HUES64 (cell line): ENCODE data around the gene EFHC1.
"Not testable (repeated sequence)": the region's sequence is repeated elsewhere in the genome, so short reads cannot be mapped to it uniquely, and the experiment has no call there.

Experiments used
- H3K27ac ChIP-seq: 2 replicates; pipeline ENCODE4 v1.7.0; 2013; ENCODE audit warnings: low read depth, low read length, inconsistent platforms
- H3K27me3 ChIP-seq: 2 replicates; pipeline ENCODE4 v1.6.1; 2013; ENCODE audit warnings: mild to moderate bottlenecking, low read length; ENCODE audit not compliant: insufficient read depth
- H3K36me3 ChIP-seq: 2 replicates; pipeline ENCODE4 v1.6.1; 2013; ENCODE audit warnings: mild to moderate bottlenecking, low read length; ENCODE audit not compliant: insufficient read depth
- H3K4me1 ChIP-seq: 2 replicates; pipeline ENCODE4 v1.6.1; 2013; ENCODE audit warnings: mild to moderate bottlenecking, low read length, moderate library complexity; ENCODE audit not compliant: insufficient read depth
- H3K4me3 ChIP-seq: 2 replicates; pipeline ENCODE4 v1.5.1; 2013; ENCODE audit warnings: mild to moderate bottlenecking, low read length, moderate library complexity
- H3K9ac ChIP-seq: 2 replicates; pipeline ENCODE4 v1.6.1; 2013; ENCODE audit warnings: mild to moderate bottlenecking, low read depth, low read length
- H3K9me3 ChIP-seq: 2 replicates; pipeline ENCODE4 v1.6.1; 2013; ENCODE audit warnings: low read depth, low read length; ENCODE audit not compliant: insufficient read depth
- WGBS: fragments of 150-250, 120-280 bp; methylation state at CpG from one replicate; pipeline ENCODE4 v1.1.7; 2013; ENCODE audit warnings: missing lambda C conversion rate; 5-methylcytosine and 5-hydroxymethylcytosine counted together

EFHC1 gene

DNA sequence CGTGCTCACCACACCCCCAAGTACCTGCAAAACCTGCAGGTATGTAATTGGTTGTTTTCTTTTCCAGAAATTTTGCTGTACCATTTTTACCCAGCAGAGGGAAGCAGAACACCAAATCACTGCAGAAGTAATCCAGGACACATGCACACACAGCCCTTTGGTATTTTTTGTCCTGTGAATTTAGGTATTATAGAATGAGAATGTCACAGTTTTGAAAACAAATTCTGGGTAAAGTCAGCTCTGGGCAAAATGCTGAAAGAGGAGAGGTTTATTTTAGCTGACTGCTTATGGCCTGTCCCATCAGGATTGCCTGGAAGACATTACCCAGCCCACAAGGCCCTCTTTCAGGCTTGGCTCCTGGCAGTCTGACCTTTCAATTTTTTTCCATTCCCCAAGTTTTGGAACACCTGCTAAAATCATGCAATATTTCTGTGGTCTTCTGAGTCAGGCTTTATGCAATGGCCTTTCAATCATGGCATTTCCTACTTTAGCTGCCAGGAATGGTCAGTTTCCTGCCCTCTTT lies 3.5 kb upstream of the EFHC1 start:
- no peaks in the 10 kb centered on the region for H3K27me3 ChIP-seq
- no peak overlapping the region for H3K4me3 ChIP-seq
- H3K9ac ChIP-seq, result no peak overlapping the region
- no peaks in the 10 kb centered on the region for H3K36me3 ChIP-seq
- WGBS, result no CpG with 5 or more reads among the region's 1 CpG
- no peaks in the 10 kb centered on the region for H3K9me3 ChIP-seq
- H3K27ac ChIP-seq, result no peak overlapping the region
- H3K4me1 ChIP-seq, result peaks cover 6% of the 10 kb centered on the region; the same call in 1 of the 2 replicates

DNA sequence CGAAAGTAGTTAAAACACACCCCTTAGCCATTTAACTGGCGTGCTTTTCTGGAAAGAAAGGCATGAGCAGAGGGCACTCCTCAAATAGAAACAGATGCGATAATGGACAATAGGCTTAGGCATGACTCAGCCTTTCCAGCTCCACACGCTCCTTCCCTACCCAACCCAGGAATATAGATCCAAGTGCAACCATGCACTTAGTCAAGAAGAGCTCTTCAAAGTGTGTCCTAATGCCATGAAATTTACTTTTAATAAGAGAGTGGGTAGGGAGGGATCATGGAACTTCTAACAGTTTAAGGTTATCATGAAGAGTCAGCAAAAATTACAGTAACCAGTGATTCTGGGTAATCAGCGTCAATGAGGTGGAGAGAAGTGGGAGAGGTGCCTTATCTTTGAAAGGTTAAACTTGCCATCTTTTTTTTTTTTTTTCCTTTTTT lies 2.4 kb upstream of the EFHC1 start:
- H3K36me3 ChIP-seq, result no peaks in the 10 kb centered on the region
- no peak overlapping the region for H3K4me3 ChIP-seq
- no peak overlapping the region for H3K27ac ChIP-seq
- 86% methylated on average over 5 of the region's 5 CpGs for WGBS
- peak overlapping the region; percentile 54; the same call in 1 of the 2 replicates for H3K9ac ChIP-seq
- H3K27me3 ChIP-seq, result no peaks in the 10 kb centered on the region
- H3K9me3 ChIP-seq, result no peaks in the 10 kb centered on the region
- peaks cover 7% of the 10 kb centered on the region; the same call in 1 of the 2 replicates for H3K4me1 ChIP-seq

- H3K27me3 ChIP-seq, result no peaks in the 10 kb centered on the region
- no peaks in the 10 kb centered on the region for H3K36me3 ChIP-seq
- no peak overlapping the region for H3K27ac ChIP-seq
- H3K4me1 ChIP-seq, result peaks cover 16% of the 10 kb centered on the region; the same call in 1 of the 2 replicates
- no peaks in the 10 kb centered on the region for H3K9me3 ChIP-seq
- no peak overlapping the region for H3K9ac ChIP-seq
- H3K4me3 ChIP-seq, result no peak overlapping the region
- WGBS, result 86% methylated on average over 2 of the region's 2 CpGs
These were observed 1.5 kb upstream of the EFHC1 start for GRCh38 chr6:52418606-52419005.

DNA sequence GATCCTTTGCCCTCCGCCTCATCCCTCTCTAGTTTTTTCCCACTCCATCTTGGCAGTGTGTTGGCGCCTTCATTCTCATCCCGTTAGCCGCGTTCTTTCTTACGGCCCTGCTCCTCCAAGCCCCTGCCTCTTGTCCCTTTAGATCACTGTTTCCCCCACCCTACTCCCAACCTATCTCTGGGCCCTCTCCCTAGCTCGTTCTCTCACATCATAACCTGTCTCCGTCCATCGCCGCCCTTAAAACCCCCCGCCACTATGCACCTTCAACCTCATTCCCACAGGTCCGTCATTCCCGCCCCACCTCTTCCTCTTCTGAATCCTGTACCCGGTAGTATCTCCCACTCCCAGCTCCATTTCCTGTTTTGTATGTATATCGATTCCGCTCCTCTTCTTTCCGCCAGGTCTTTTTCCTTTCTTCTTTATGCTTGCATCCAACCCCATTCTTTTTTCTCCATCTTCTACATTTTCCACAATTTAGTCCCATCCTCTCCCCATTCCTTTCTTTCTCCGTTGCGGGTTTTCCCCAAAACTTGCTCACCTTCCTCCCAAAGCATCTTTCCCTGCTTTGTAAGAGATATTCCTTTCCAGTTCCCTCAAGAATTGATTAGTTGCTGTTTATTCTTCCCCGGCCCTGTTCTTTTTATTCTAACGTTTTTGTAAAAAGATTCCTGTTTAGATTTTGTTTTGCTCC lies 671 bp downstream of the EFHC1 start:
- peaks cover 34% of the 10 kb centered on the region; the same call in 1 of the 2 replicates for H3K4me1 ChIP-seq
- no peaks in the 10 kb centered on the region for H3K9me3 ChIP-seq
- H3K9ac ChIP-seq, result peak overlapping the region; percentile 92
- under 1% methylated on average over 19 of the region's 21 CpGs for WGBS
- peak overlapping the region; percentile 19; the same call in 1 of the 2 replicates for H3K27ac ChIP-seq
- H3K4me3 ChIP-seq, result peak overlapping the region; percentile 77
- H3K27me3 ChIP-seq, result no peaks in the 10 kb centered on the region
- H3K36me3 ChIP-seq, result peaks cover 3% of the 10 kb centered on the region; the same call in 1 of the 2 replicates

DNA sequence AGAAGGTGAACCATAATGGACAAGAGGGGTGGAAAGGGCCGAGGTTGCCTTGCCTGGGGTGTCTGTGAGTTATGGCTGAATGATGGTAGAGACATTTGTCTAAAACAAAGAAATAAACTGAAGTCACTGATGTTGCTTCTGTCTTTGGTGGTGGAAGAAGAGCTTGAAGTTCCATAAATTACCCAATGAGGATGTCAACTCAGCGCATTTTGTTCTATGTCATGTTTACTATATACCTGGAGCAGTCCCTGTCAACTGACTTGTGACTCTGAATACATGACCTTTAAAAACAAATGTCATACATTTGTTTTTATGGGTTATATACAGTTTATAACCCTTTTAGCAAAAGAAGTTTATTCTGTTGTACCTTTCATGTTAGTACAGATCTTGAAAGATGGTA lies 2.0 kb downstream of the EFHC1 start:
- H3K4me3 ChIP-seq, result no peak overlapping the region
- H3K36me3 ChIP-seq, result peaks cover 3% of the 10 kb centered on the region; the same call in 1 of the 2 replicates
- H3K4me1 ChIP-seq, result peaks cover 38% of the 10 kb centered on the region; the same call in 1 of the 2 replicates
- H3K9ac ChIP-seq, result no peak overlapping the region
- no peak overlapping the region for H3K27ac ChIP-seq
- WGBS, result 93% methylated on average over 2 of the region's 2 CpGs
- no peaks in the 10 kb centered on the region for H3K9me3 ChIP-seq
- H3K27me3 ChIP-seq, result no peaks in the 10 kb centered on the region

- H3K27me3 ChIP-seq, result no peaks in the 10 kb centered on the region
- H3K9ac ChIP-seq, result no peak overlapping the region; the same call in 1 of the 2 replicates
- H3K4me3 ChIP-seq, result no peak overlapping the region
- peaks cover 35% of the 10 kb centered on the region; the same call in 1 of the 2 replicates for H3K4me1 ChIP-seq
- H3K27ac ChIP-seq, result peak overlapping the region; percentile 74
- H3K9me3 ChIP-seq, result no peaks in the 10 kb centered on the region
- H3K36me3 ChIP-seq, result peaks cover 3% of the 10 kb centered on the region; the same call in 1 of the 2 replicates
- 73% methylated on average over 2 of the region's 3 CpGs for WGBS
These were observed 3.3 kb downstream of the EFHC1 start for GRCh38 chr6:52423448-52423847.

GRCh38 chr6:52423971-52424381 lies 3.8 kb downstream of the EFHC1 start:
- Histone ChIP-seq H3K27ac (peak overlapping the region; percentile 74), H3K27me3 (no peaks in the 10 kb centered on the region), H3K4me3 (no peak overlapping the region; the same call in 1 of the 2 replicates), H3K4me1 (peaks cover 35% of the 10 kb centered on the region; the same call in 1 of the 2 replicates), H3K9me3 (no peaks in the 10 kb centered on the region), H3K9ac (peak overlapping the region; percentile 0; the same call in 1 of the 2 replicates), H3K36me3 (peaks cover 3% of the 10 kb centered on the region; the same call in 1 of the 2 replicates)
- WGBS, result 64% methylated on average over 8 of the region's 8 CpGs

- H3K4me3 ChIP-seq, result no peak overlapping the region; the same call in 1 of the 2 replicates
- no peaks in the 10 kb centered on the region for H3K9me3 ChIP-seq
- H3K9ac ChIP-seq, result peak overlapping the region; percentile 0; the same call in 1 of the 2 replicates
- no peaks in the 10 kb centered on the region for H3K27me3 ChIP-seq
- 100% methylated on average over 2 of the region's 2 CpGs for WGBS
- H3K4me1 ChIP-seq, result peaks cover 32% of the 10 kb centered on the region; the same call in 1 of the 2 replicates
- peak overlapping the region; percentile 74 for H3K27ac ChIP-seq
- H3K36me3 ChIP-seq, result peaks cover 3% of the 10 kb centered on the region; the same call in 1 of the 2 replicates
These were observed 4.4 kb downstream of the EFHC1 start for GRCh38 chr6:52424513-52424912.

- no peaks in the 10 kb centered on the region for H3K27me3 ChIP-seq
- peaks cover 32% of the 10 kb centered on the region; the same call in 1 of the 2 replicates for H3K4me1 ChIP-seq
- H3K9ac ChIP-seq, result no peak overlapping the region
- H3K9me3 ChIP-seq, result no peaks in the 10 kb centered on the region
- no peak overlapping the region for H3K27ac ChIP-seq
- no peak overlapping the region for H3K4me3 ChIP-seq
- peaks cover 3% of the 10 kb centered on the region; the same call in 1 of the 2 replicates for H3K36me3 ChIP-seq
These were observed 6.5 kb downstream of the EFHC1 start for GRCh38 chr6:52426667-52427066.

DNA sequence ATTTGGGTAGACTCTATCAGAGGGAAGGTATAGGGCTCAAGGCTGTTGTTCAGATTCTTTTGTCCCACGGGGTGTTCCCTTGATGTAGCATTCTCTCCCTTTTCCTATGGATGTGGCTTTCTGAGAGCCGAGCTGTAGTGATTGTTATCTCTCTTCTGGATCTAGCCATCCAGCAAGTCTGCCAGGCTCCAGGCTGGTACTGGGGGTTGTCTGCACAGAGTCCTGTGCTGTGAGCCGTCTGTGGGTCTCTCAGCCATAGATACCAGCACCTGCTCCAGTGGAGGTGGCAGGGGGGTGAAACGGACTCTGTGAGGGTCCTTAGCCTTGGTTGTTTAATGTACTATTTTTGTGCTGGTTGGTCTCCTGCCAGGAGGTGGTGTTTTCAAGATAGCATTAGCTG lies 13.2 kb downstream of the EFHC1 start:
- H3K4me3 ChIP-seq, H3K9ac ChIP-seq, H3K27me3 ChIP-seq, H3K4me1 ChIP-seq, H3K27ac ChIP-seq, H3K9me3 ChIP-seq, H3K36me3 ChIP-seq: not testable (repeated sequence)
- WGBS, result 82% methylated on average over 4 of the region's 4 CpGs

GRCh38 chr6:52435345-52435744 lies 15.2 kb downstream of the EFHC1 start:
- WGBS, result 98% methylated on average over 1 of the region's 1 CpG
- Histone ChIP-seq H3K4me3 (no peak overlapping the region), H3K27me3 (no peaks in the 10 kb centered on the region), H3K9me3 (no peaks in the 10 kb centered on the region), H3K9ac (no peak overlapping the region), H3K4me1 (peaks cover 6% of the 10 kb centered on the region; the same call in 1 of the 2 replicates), H3K27ac (no peak overlapping the region), H3K36me3 (peaks cover 6% of the 10 kb centered on the region; the same call in 1 of the 2 replicates)
